WTC11 (cell line): ENCODE results near the gene BCAR3. TPM values are rescaled to one million over a fixed set of nuclear protein-coding genes. Genes with fewer than 3 reads are reported as not detected.

ENCODE experiments used
- ATAC-seq: fragments of 200-7000 bp; cut with Tn5 transposase; 2 replicates; pipeline ENCODE4 v1.10.0; 2021; ENCODE audit warnings: mild to moderate bottlenecking, moderate library complexity
- CTCF ChIA-PET: fragments of 300-600 bp; sonication (Branson Sonifier 250); formaldehyde crosslinking; loops from one replicate; lab custom pipeline; 2021; ENCODE audit warnings: antibody characterized with exemption; lab: Charles Lee
- POLR2A ChIA-PET: fragments of 350-600 bp; sonication (Branson Sonifier 250); formaldehyde crosslinking; loops from one replicate; lab custom pipeline; 2021; ENCODE audit warnings: antibody characterized with exemption; lab: Charles Lee
- DNase-seq: peaks from one replicate; pipeline ENCODE4 v3.0.0; 2021; ENCODE audit warnings: low spot score
- H3K27ac Mint-ChIP-seq: 2 replicates; pipeline ENCODE4 v1.8.0; 2021; ENCODE audit warnings: mixed read lengths
- H3K27me3 Mint-ChIP-seq: 2 replicates; pipeline ENCODE4 v1.8.0; 2021; ENCODE audit warnings: low read depth, mild to moderate bottlenecking, moderate library complexity, mixed read lengths
- H3K36me3 Mint-ChIP-seq: 2 replicates; pipeline ENCODE4 v1.8.0; 2021; ENCODE audit warnings: mixed read lengths
- H3K4me1 Mint-ChIP-seq: 2 replicates; pipeline ENCODE4 v1.8.0; 2022; ENCODE audit warnings: mixed read lengths
- H3K4me3 Mint-ChIP-seq: 2 replicates; pipeline ENCODE4 v1.8.0; 2021; ENCODE audit warnings: mild to moderate bottlenecking, moderate library complexity, mixed read lengths
- H3K9me3 Mint-ChIP-seq: 2 replicates; pipeline ENCODE4 v1.8.0; 2021; ENCODE audit warnings: mixed read lengths
- AR ChIP-seq: fragments of 250-450 bp; sonication (Bioruptor Pico); IDR thresholded peaks from 2 replicates; pipeline ENCODE4 v1.9.0; 2021; ENCODE audit warnings: mild to moderate bottlenecking
- CDX4 ChIP-seq: fragments of 250-450 bp; sonication (Bioruptor Pico); IDR thresholded peaks from 2 replicates; pipeline ENCODE4 v1.9.0; 2021; ENCODE audit warnings: moderate library complexity, mild to moderate bottlenecking, inconsistent platforms, borderline replicate concordance
- CREM ChIP-seq: sonication (generic); formaldehyde crosslinking; IDR thresholded peaks from 2 replicates; pipeline ENCODE4 v1.8.1; 2022; ENCODE audit warnings: mild to moderate bottlenecking, missing genetic modification reagents, moderate library complexity
- CTCF ChIP-seq: fragments of 200-600 bp; IDR thresholded peaks from 2 replicates; pipeline ENCODE4 v1.8.0; 2022; ENCODE audit warnings: antibody characterized with exemption
- E2F1 ChIP-seq: sonication (generic); formaldehyde crosslinking; IDR thresholded peaks from 2 replicates; pipeline ENCODE4 v1.8.0; 2022; ENCODE audit warnings: mild to moderate bottlenecking, missing genetic modification reagents
- FOXP1 ChIP-seq: sonication (generic); formaldehyde crosslinking; IDR thresholded peaks from 2 replicates; pipeline ENCODE4 v1.8.0; 2022; ENCODE audit warnings: missing genetic modification reagents, mild to moderate bottlenecking, moderate library complexity, borderline replicate concordance
- FOXP4 ChIP-seq: sonication (generic); formaldehyde crosslinking; IDR thresholded peaks from 2 replicates; pipeline ENCODE4 v1.8.0; 2022; ENCODE audit warnings: mild to moderate bottlenecking, missing genetic modification reagents
- IRF1 ChIP-seq: sonication (generic); formaldehyde crosslinking; IDR thresholded peaks from 2 replicates; pipeline ENCODE4 v1.8.0; 2023; ENCODE audit warnings: missing genetic modification reagents
- NFE2L1 ChIP-seq: sonication (generic); formaldehyde crosslinking; IDR thresholded peaks from 2 replicates; pipeline ENCODE4 v1.8.1; 2023; ENCODE audit warnings: missing genetic modification reagents
- NR1H2 ChIP-seq: sonication (generic); formaldehyde crosslinking; IDR thresholded peaks from 2 replicates; pipeline ENCODE4 v1.9.0; 2021; ENCODE audit warnings: mild to moderate bottlenecking, moderate library complexity, missing genetic modification reagents
- PRDM15 ChIP-seq: sonication (generic); formaldehyde crosslinking; IDR thresholded peaks from 2 replicates; pipeline ENCODE4 v1.8.0; 2022; ENCODE audit warnings: missing genetic modification reagents
- PRRX2 ChIP-seq: fragments of 250-450 bp; sonication (Bioruptor Pico); IDR thresholded peaks from 2 replicates; pipeline ENCODE4 v1.8.0; 2021; ENCODE audit warnings: mild to moderate bottlenecking
- SMAD4 ChIP-seq: sonication (generic); formaldehyde crosslinking; IDR thresholded peaks from 2 replicates; pipeline ENCODE4 v1.8.0; 2022; ENCODE audit warnings: mild to moderate bottlenecking, missing genetic modification reagents
- TEAD1 ChIP-seq: sonication (generic); formaldehyde crosslinking; IDR thresholded peaks from 2 replicates; pipeline ENCODE4 v1.8.0; 2022; ENCODE audit warnings: mild to moderate bottlenecking, missing genetic modification reagents
- TEAD4 ChIP-seq: sonication (generic); formaldehyde crosslinking; IDR thresholded peaks from 2 replicates; pipeline ENCODE4 v1.8.0; 2022; ENCODE audit warnings: mild to moderate bottlenecking, missing genetic modification reagents
- TP53 ChIP-seq: sonication (generic); formaldehyde crosslinking; IDR thresholded peaks from 2 replicates; pipeline ENCODE4 v1.8.1; 2023; ENCODE audit warnings: mild to moderate bottlenecking, missing genetic modification reagents
- ZBTB21 ChIP-seq: sonication (generic); formaldehyde crosslinking; IDR thresholded peaks from 2 replicates; pipeline ENCODE4 v1.8.1; 2023; ENCODE audit warnings: mild to moderate bottlenecking, missing genetic modification reagents, borderline replicate concordance
- ZNF138 ChIP-seq: sonication (generic); formaldehyde crosslinking; conservative IDR thresholded peaks from 2 replicates; pipeline ENCODE4 v1.8.1; 2022; ENCODE audit warnings: mild to moderate bottlenecking, moderate library complexity, missing genetic modification reagents
- ZNF317 ChIP-seq: sonication (generic); formaldehyde crosslinking; IDR thresholded peaks from 2 replicates; pipeline ENCODE4 v1.8.1; 2023; ENCODE audit warnings: low read depth, mild to moderate bottlenecking, moderate library complexity, missing genetic modification reagents, borderline replicate concordance
- ZNF425 ChIP-seq: fragments of 250-450 bp; sonication (Bioruptor Pico); conservative IDR thresholded peaks from 2 replicates; pipeline ENCODE4 v1.9.0; 2021; ENCODE audit warnings: mild to moderate bottlenecking
- ZNF671 ChIP-seq: fragments of 250-450 bp; sonication (Bioruptor Pico); IDR thresholded peaks from 2 replicates; pipeline ENCODE4 v1.8.0; 2021; ENCODE audit warnings: mild to moderate bottlenecking
- total RNA-seq: library from RNA; stranded (reverse); gene quantifications from 3 replicates; pipeline ENCODE4 v1.2.3, GENCODE V29; 2021

BCAR3 gene
- total RNA-seq, 1 experiment from 2014 or later, result 14.8 TPM

GRCh38 chr1:93704052-93704451 lies 22.4 kb upstream of the BCAR3 start:
- peaks cover 17% of the 10 kb centered on the region for H3K4me1 Mint-ChIP-seq
- no peak overlapping the region for H3K4me3 Mint-ChIP-seq
- CTCF ChIA-PET, result interaction anchor here (2.9 kb wide), 1 partner anchor 110 kb away, joined by 16 read pairs; no protein-coding TSS in a partner anchor
- H3K27me3 Mint-ChIP-seq, result no peaks in the 10 kb centered on the region
- H3K27ac Mint-ChIP-seq, result no peak overlapping the region
- no peak for DNase-seq
- no peak for ATAC-seq
- TF ChIP-seq ZNF671 (CRISPR knock-in tag) (no peak), TEAD1 (CRISPR knock-in tag) (no peak), FOXP4 (no peak), CREM (CRISPR knock-in tag) (no peak), PRDM15 (CRISPR knock-in tag) (no peak), ZBTB21 (CRISPR knock-in tag) (no peak), IRF1 (CRISPR knock-in tag) (no peak)
- POLR2A ChIA-PET, result interaction anchor here (0.9 kb wide), 1 partner anchor 16 kb away, joined by 3 read pairs; no protein-coding TSS in a partner anchor
- no peaks in the 10 kb centered on the region for H3K9me3 Mint-ChIP-seq
- no peaks in the 10 kb centered on the region for H3K36me3 Mint-ChIP-seq

- H3K27ac Mint-ChIP-seq, result no peak overlapping the region
- no peaks in the 10 kb centered on the region for H3K9me3 Mint-ChIP-seq
- peaks cover 17% of the 10 kb centered on the region for H3K4me1 Mint-ChIP-seq
- ChIA-PET CTCF (no interaction called here), POLR2A (no interaction called here)
- no peaks in the 10 kb centered on the region for H3K27me3 Mint-ChIP-seq
- H3K36me3 Mint-ChIP-seq, result no peaks in the 10 kb centered on the region
- ATAC-seq (no peak), DNase-seq (no peak)
- H3K4me3 Mint-ChIP-seq, result no peak overlapping the region
- TF ChIP-seq ZNF138 (CRISPR knock-in tag) (no peak), PRRX2 (CRISPR knock-in tag) (no peak), AR (CRISPR knock-in tag) (no peak), CDX4 (CRISPR knock-in tag) (no peak), E2F1 (CRISPR knock-in tag) (no peak), CREM (CRISPR knock-in tag) (no peak), ZNF425 (no peak), TEAD4 (CRISPR knock-in tag) (no peak), ZNF317 (CRISPR knock-in tag) (no peak), TP53 (CRISPR knock-in tag) (no peak), FOXP1 (CRISPR knock-in tag) (no peak), NR1H2 (CRISPR knock-in tag) (no peak), CTCF (no peak), NFE2L1 (CRISPR knock-in tag) (no peak), SMAD4 (CRISPR knock-in tag) (no peak)
Measured at GRCh38 chr1:93703643-93704042, 22.0 kb upstream of the BCAR3 start.
